Myocyte (in vitro differentiated cells): ENCODE results near the gene ZNF777. TPM values are rescaled to one million over a fixed set of nuclear protein-coding genes. Genes with fewer than 3 reads are reported as not detected.
"Not testable (repeated sequence)": the region's sequence is repeated elsewhere in the genome, so short reads cannot be mapped to it uniquely, and the experiment has no call there.

ENCODE experiments used
- DNase-seq: peaks from one replicate; pipeline ENCODE4 v3.0.0-alpha.2; 2012; ENCODE audit warnings: low read depth
- total RNA-seq: library from RNA; depleted of rRNA; stranded (reverse); fragments of >200 nt; gene quantifications from 2 replicates; pipeline ENCODE4 v1.2.3, GENCODE V29; 2014

The ZNF777 gene
- total RNA-seq, 1 donor from 2014 or later = 14.5 TPM

- no peak for DNase-seq
These were observed 40.9 kb downstream of the ZNF777 start for GRCh38 chr7:149420006-149420405.

GRCh38 chr7:149415391-149416071, 45.3 kb downstream of the ZNF777 start:
- no peak for DNase-seq

GRCh38 chr7:149414745-149415390, 46.0 kb downstream of the ZNF777 start:
- DNase-seq = no peak

- no peak for DNase-seq
These were observed 46.7 kb downstream of the ZNF777 start for GRCh38 chr7:149414171-149414570.

- DNase-seq = not testable (repeated sequence)
These were observed 47.8 kb downstream of the ZNF777 start for GRCh38 chr7:149413083-149413482.

- DNase-seq = no peak
These were observed 51.0 kb downstream of the ZNF777 start for GRCh38 chr7:149409895-149410294.

- DNase-seq = no peak
These were observed 56.0 kb downstream of the ZNF777 start for GRCh38 chr7:149404825-149405224.

- DNase-seq = no peak
These were observed 56.5 kb downstream of the ZNF777 start for GRCh38 chr7:149404396-149404795.

- no peak for DNase-seq
These were observed 62.6 kb downstream of the ZNF777 start for GRCh38 chr7:149398195-149398820.

- DNase-seq = no peak
These were observed 63.3 kb downstream of the ZNF777 start for GRCh38 chr7:149397470-149398043.

GRCh38 chr7:149388550-149389335, 72.1 kb downstream of the ZNF777 start:
- not testable (repeated sequence) for DNase-seq

GRCh38 chr7:149386514-149386913, 74.3 kb downstream of the ZNF777 start:
- DNase-seq = not testable (repeated sequence)

- DNase-seq = peak; percentile 3
These were observed 75.5 kb downstream of the ZNF777 start for GRCh38 chr7:149385195-149385950.

Other genes with a start within 250 kb of the ZNF777 start
- gene ZNF212, start 221.4 kb downstream of the ZNF777 start, total RNA-seq = 5.9 and 8.0 TPM in 2 replicates
- gene ZNF783, start 198.9 kb downstream of the ZNF777 start, total RNA-seq = 18.1 and 23.6 TPM in 2 replicates
- gene ZNF746, start 36.7 kb upstream of the ZNF777 start, total RNA-seq = 24.6 and 30.2 TPM in 2 replicates